GM12878 (cell line): ENCODE results near the gene NLRC5. TPM values are rescaled to one million over a fixed set of nuclear protein-coding genes. Genes with fewer than 3 reads are reported as not detected.
A peak's percentile ranks its signal among the peaks of the same experiment; 100 is the strongest.

Source experiments
- ATAC-seq: fragments of 200-7000 bp; cut with Tn5 transposase; 3 replicates; pipeline ENCODE4 v1.9.1; 2020; ENCODE audit warnings: mild to moderate bottlenecking, moderate library complexity
- BruUV-seq: library from RNA; stranded (reverse); fragments of 400-500 nt; replicated peaks from 2 replicates; lab custom pipeline; 2021; lab: Mats Ljungman, UMichigan
- CTCF ChIA-PET: fragments of 300-600 bp; sonication (Branson Sonifier 250); formaldehyde crosslinking; extraction: SDS; loops from one replicate; lab custom pipeline; 2021; ENCODE audit warnings: inconsistent platforms; lab: Yijun Ruan, JAX
- POLR2A ChIA-PET: fragments of 350-600 bp; formaldehyde crosslinking; extraction: SDS; loops from one replicate; lab custom pipeline; 2021; ENCODE audit warnings: inconsistent platforms; lab: Charles Lee
- RAD21 ChIA-PET: fragments of 300-600 bp; sonication (Branson Sonifier 250); formaldehyde crosslinking; loops from one replicate; lab custom pipeline; 2023; ENCODE audit warnings: antibody characterized with exemption; ENCODE audit not compliant: unreplicated experiment; lab: Charles Lee
- SMC1A ChIA-PET: fragments of 300-600 bp; sonication (Branson Sonifier 250); formaldehyde crosslinking; loops from one replicate; lab custom pipeline; 2023; ENCODE audit not compliant: unreplicated experiment, uncharacterized antibody; lab: Charles Lee
- DNase-seq: peaks from one replicate; pipeline ENCODE4 v3.0.0-alpha.2; 2011; ENCODE audit warnings: low read depth, low spot score
- FAIRE-seq: peaks from 3 replicates; lab custom pipeline; 2011; peaks lifted over from hg19 to GRCh38; lab: Jason Lieb, UNC
- H2AFZ ChIP-seq: 2 replicates; pipeline ENCODE4 v1.6.0; 2011; ENCODE audit warnings: low read depth, low read length, control low read depth; ENCODE audit not compliant: control insufficient read depth
- H3K27ac ChIP-seq: 2 replicates; pipeline ENCODE4 v1.5.1; 2011; ENCODE audit warnings: control low read depth; ENCODE audit not compliant: control insufficient read depth, insufficient read depth
- H3K27me3 ChIP-seq, 2 experiments: replicated peaks in 1 of 2; 2 replicates each; pipeline versions ENCODE4 v1.6.0 to v1.6.1; 2011; ENCODE audit warnings: low read length in 1 of 2; ENCODE audit not compliant: control insufficient read depth in 2 of 2, insufficient read depth in 2 of 2
- H3K36me3 ChIP-seq, 2 experiments: 2 replicates each; pipeline ENCODE4 v1.5.1; 2011; ENCODE audit warnings: low read length in 1 of 2; ENCODE audit not compliant: control insufficient read depth in 2 of 2, insufficient read depth in 2 of 2
- H3K4me1 ChIP-seq: 2 replicates; pipeline ENCODE4 v1.6.1; 2011; ENCODE audit warnings: mild to moderate bottlenecking, low read length, moderate library complexity, mixed read lengths; ENCODE audit not compliant: control insufficient read depth, insufficient read depth
- H3K4me2 ChIP-seq: 2 replicates; pipeline ENCODE4 v1.6.0; 2011; ENCODE audit warnings: control low read depth; ENCODE audit not compliant: control insufficient read depth, insufficient read depth
- H3K4me3 ChIP-seq: fragments of 200-600 bp; sonication (generic); 2 replicates; pipeline ENCODE4 v1.5.1; 2016
- H3K79me2 ChIP-seq: 2 replicates; pipeline ENCODE4 v1.6.0; 2011; ENCODE audit warnings: low read length; ENCODE audit not compliant: control insufficient read depth, insufficient read depth
- H3K9ac ChIP-seq: 2 replicates; pipeline ENCODE4 v1.8.0; 2011; ENCODE audit warnings: low read length, control low read depth, mixed read lengths; ENCODE audit not compliant: control insufficient read depth, insufficient read depth
- H3K9me3 ChIP-seq: replicated peaks from 3 replicates; pipeline ENCODE4 v1.5.1; 2011; ENCODE audit warnings: mild to moderate bottlenecking, low read length; ENCODE audit not compliant: control insufficient read depth, insufficient read depth
- H4K20me1 ChIP-seq: 2 replicates; pipeline ENCODE4 v1.6.0; 2011; ENCODE audit not compliant: control insufficient read depth, insufficient read depth
- ASH2L ChIP-seq: fragments of 300-600, 200-600 bp; sonication (generic); IDR thresholded peaks from 2 replicates; pipeline ENCODE4 v1.6.1; 2017; ENCODE audit warnings: low read depth, mild to moderate bottlenecking, borderline replicate concordance
- ATF2 ChIP-seq: IDR thresholded peaks from 2 replicates; pipeline ENCODE4 v1.6.1; 2012; ENCODE audit warnings: low read length, inconsistent platforms
- BCL3 ChIP-seq: IDR thresholded peaks from 2 replicates; pipeline ENCODE4 v1.6.1; 2011; ENCODE audit warnings: borderline replicate concordance, low read depth, mild to moderate bottlenecking, moderate library complexity, low read length; ENCODE audit not compliant: insufficient read depth, poor library complexity, severe bottlenecking
- CEBPZ ChIP-seq: fragments of 150-350 bp; IDR thresholded peaks from 2 replicates; pipeline ENCODE4 v1.6.1; 2016; ENCODE audit warnings: low read depth, low read length
- KDM1A ChIP-seq: fragments of 200-600 bp; sonication (generic); IDR thresholded peaks from 2 replicates; pipeline ENCODE4 v1.6.1; 2016; ENCODE audit warnings: borderline replicate concordance
- LARP7 ChIP-seq: fragments of 450-650 bp; IDR thresholded peaks from 2 replicates; pipeline ENCODE4 v1.6.1; 2017; ENCODE audit warnings: mild to moderate bottlenecking
- NFYB ChIP-seq: IDR thresholded peaks from 2 replicates; pipeline ENCODE4 v1.6.1; 2011; ENCODE audit warnings: low read depth, mild to moderate bottlenecking, low read length, improper control_type of control experiment, moderate library complexity; ENCODE audit not compliant: insufficient read depth
- RAD21 ChIP-seq: IDR thresholded peaks from 2 replicates; pipeline ENCODE4 v1.6.1; 2011; ENCODE audit warnings: mild to moderate bottlenecking, low read depth, low read length, moderate library complexity; ENCODE audit not compliant: insufficient read depth
- REST ChIP-seq: IDR thresholded peaks from 2 replicates; pipeline ENCODE4 v1.6.1; 2012; ENCODE audit warnings: mild to moderate bottlenecking, low read depth, low read length
- TCF7 ChIP-seq: IDR thresholded peaks from 2 replicates; pipeline ENCODE4 v1.6.1; 2014; ENCODE audit warnings: antibody characterized with exemption, borderline replicate concordance
- WGBS: methylation state at CpG from one replicate; pipeline ENCODE4 v1.1.6; 2016; ENCODE audit warnings: low lambda C conversion rate; ENCODE audit not compliant: insufficient replicate concordance, insufficient coverage; ENCODE audit errors: missing lambda C conversion rate; 5-methylcytosine and 5-hydroxymethylcytosine counted together
- in situ Hi-C: fragments of 300-500 bp; cut with MboI; formaldehyde crosslinking; loops from 9 replicates; pipeline ENCODE4 v1.14.3; 2018; ENCODE audit warnings: mixed read lengths
- intact Hi-C: fragments of 100-400 bp; cut with micrococcal nuclease; formaldehyde crosslinking; loops from one replicate; pipeline ENCODE4 v1.14.2; 2022; ENCODE audit not compliant: unreplicated experiment
- polyA plus RNA-seq, 11 experiments: library from polyadenylated mRNA; depleted of rRNA in 4 of 11; unstranded in 6 of 11; stranded (reverse) in 5 of 11; fragments of >200 nt; fragmentation: Nextera tagmentation in 4 of 11; fragmentation: Illumina TruSeq in 1 of 11; extraction: Ambion mirVana in 4 of 11; extraction: Trizol in 1 of 11; gene quantifications; 1 replicate in 1 of 11; 2 replicates in 10 of 11; pipeline versions ENCODE4 v1.2.1 to v1.2.3, GENCODE V29; 2011 to 2016; ENCODE audit warnings: inconsistent platforms in 2 of 11, missing spikeins in 2 of 11, low read depth in 1 of 11
- total RNA-seq, 4 experiments: library from RNA; depleted of rRNA in 3 of 4; stranded (reverse); fragments of >200 nt in 3 of 4; fragmentation: Illumina TruSeq in 1 of 4; extraction: Trizol in 1 of 4; gene quantifications; 2 replicates each; pipeline versions ENCODE4 v1.2.1 to v1.2.3, GENCODE V29; 2013 to 2021

Gene NLRC5
- total and polyA plus RNA-seq, 10 of the 15 experiments (the other 5 are each of a cell fraction or from before 2014, with no cell fraction given), result 13.1 to 105 (median 57.3) TPM

GRCh38 chr16:56950881-56951771 is 38.2 kb upstream of the NLRC5 start (continued):
- TF ChIP-seq RAD21, result peak; percentile 83
- no peak for TF ChIP-seq CEBPZ
- TF ChIP-seq ASH2L, result no peak

- no peaks in the 10 kb centered on the region for H3K79me2 ChIP-seq
- H3K4me1 ChIP-seq, result peaks cover 18% of the 10 kb centered on the region
- POLR2A ChIA-PET, result interaction anchor here (1.1 to 2.7 kb wide), 3 partner anchors 16 to 85 kb away, joined by 3 to 19 read pairs (median 3); no protein-coding TSS in a partner anchor
- 81% methylated on average over 6 of the region's 6 CpGs for WGBS
- SMC1A ChIA-PET, result interaction anchor here (0.7 to 5.6 kb wide), 8 partner anchors 11 to 166 kb away, joined by 3 to 86 read pairs (median 4); partner anchors contain the start of gene SLC12A3
- H3K9ac ChIP-seq, result no peak overlapping the region
- ATAC-seq, result no peak
- no peak overlapping the region for H3K4me3 ChIP-seq
- no peak for DNase-seq
- CTCF ChIA-PET, result interaction anchor here (1.0 to 6.3 kb wide), 8 partner anchors 10 to 251 kb away, joined by 3 to 247 read pairs (median 14); partner anchors contain the start of genes CETP and SLC12A3
- no peaks in the 10 kb centered on the region for H3K27me3 ChIP-seq
- no TSS peak for BruUV-seq
- in situ Hi-C loops, result loop anchor here (5.0 kb wide), 1 partner anchor 86 kb away; the partner anchor contains the start of gene SLC12A3
- H3K27ac ChIP-seq, result no peak overlapping the region
- no peak for FAIRE-seq
- intact Hi-C loops, result no loop called here
- no peaks in the 10 kb centered on the region for H4K20me1 ChIP-seq
- H3K9me3 ChIP-seq, result no peaks in the 10 kb centered on the region
- RAD21 ChIA-PET, result interaction anchor here (0.7 to 6.8 kb wide), 9 partner anchors 12 to 93 kb away, joined by 3 to 126 read pairs (median 4); partner anchors contain the start of gene SLC12A3
- H3K36me3 ChIP-seq, result no peaks in the 10 kb centered on the region
- no peak overlapping the region for H2AFZ ChIP-seq
- no peak overlapping the region for H3K4me2 ChIP-seq
- TF ChIP-seq REST (no peak), KDM1A (no peak), NFYB (no peak), LARP7 (no peak), TCF7 (no peak), BCL3 (no peak), ATF2 (no peak)
Observed at GRCh38 chr16:56953006-56953405, 36.4 kb upstream of the NLRC5 start.
